ENCODE data around the gene EPB41L5. TPM values are rescaled to one million over a fixed set of nuclear protein-coding genes. Genes with fewer than 3 reads are reported as not detected.
A peak's percentile ranks its signal among the peaks of the same experiment; 100 is the strongest.
"Not testable (repeated sequence)": the region's sequence is repeated elsewhere in the genome, so short reads cannot be mapped to it uniquely, and the experiment has no call there.

Gene EPB41L5
- total RNA-seq, 2 donors from 2014 or later = 44.9 to 51.0 TPM

- TF ChIP-seq, protein P1, sequence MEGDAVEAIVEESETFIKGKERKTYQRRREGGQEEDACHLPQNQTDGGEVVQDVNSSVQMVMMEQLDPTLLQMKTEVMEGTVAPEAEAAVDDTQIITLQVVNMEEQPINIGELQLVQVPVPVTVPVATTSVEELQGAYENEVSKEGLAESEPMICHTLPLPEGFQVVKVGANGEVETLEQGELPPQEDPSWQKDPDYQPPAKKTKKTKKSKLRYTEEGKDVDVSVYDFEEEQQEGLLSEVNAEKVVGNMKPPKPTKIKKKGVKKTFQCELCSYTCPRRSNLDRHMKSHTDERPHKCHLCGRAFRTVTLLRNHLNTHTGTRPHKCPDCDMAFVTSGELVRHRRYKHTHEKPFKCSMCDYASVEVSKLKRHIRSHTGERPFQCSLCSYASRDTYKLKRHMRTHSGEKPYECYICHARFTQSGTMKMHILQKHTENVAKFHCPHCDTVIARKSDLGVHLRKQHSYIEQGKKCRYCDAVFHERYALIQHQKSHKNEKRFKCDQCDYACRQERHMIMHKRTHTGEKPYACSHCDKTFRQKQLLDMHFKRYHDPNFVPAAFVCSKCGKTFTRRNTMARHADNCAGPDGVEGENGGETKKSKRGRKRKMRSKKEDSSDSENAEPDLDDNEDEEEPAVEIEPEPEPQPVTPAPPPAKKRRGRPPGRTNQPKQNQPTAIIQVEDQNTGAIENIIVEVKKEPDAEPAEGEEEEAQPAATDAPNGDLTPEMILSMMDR (conservative IDR thresholded peaks at IDR 0.05) = no peak
- peaks cover 46% of the 10 kb centered on the region for H3K36me3 Mint-ChIP-seq (ENCODE audit: low read depth)
- peaks cover 17% of the 10 kb centered on the region for H3K4me1 Mint-ChIP-seq
These were observed 5.7 kb downstream of the EPB41L5 start for GRCh38 chr2:120018549-120018948.

GRCh38 chr2:120020554-120020953 lies 7.7 kb downstream of the EPB41L5 start:
- no peak overlapping the region for H3K27ac ChIP-seq (ENCODE audit: low read depth, low read length)
- no peak for DNase-seq
- TF ChIP-seq, protein P1 (conservative IDR thresholded peaks at IDR 0.05) = no peak
- Mint-ChIP-seq H3K27me3 (ENCODE audit: insufficient read depth) (no peaks in the 10 kb centered on the region), H3K36me3 (ENCODE audit: low read depth) (peaks cover 58% of the 10 kb centered on the region), H3K4me1 (peaks cover 9% of the 10 kb centered on the region), H3K4me3 (no peak overlapping the region), H3K9me3 (peaks cover 34% of the 10 kb centered on the region), H3K27ac (no peak overlapping the region)
- H3K9ac ChIP-seq (ENCODE audit: extremely low read depth, low read length, poor library complexity, severe bottlenecking) = no peak overlapping the region
- no peaks in the 10 kb centered on the region for H3K27me3 ChIP-seq (ENCODE audit: control insufficient read depth, insufficient read depth, low read length, poor library complexity, severe bottlenecking)
- no peak overlapping the region for H3K4me3 ChIP-seq (ENCODE audit: low read length)
- 94 to 100% methylated on average over 1 of the region's 1 CpG for WGBS, 2 experiments (ENCODE audit: insufficient coverage in 1 of 2, insufficient read length in 1 of 2)
- no peaks in the 10 kb centered on the region for H3K4me1 ChIP-seq (ENCODE audit: control insufficient read depth, insufficient read depth, low read length)
- H3K9me3 ChIP-seq (ENCODE audit: control insufficient read depth, low read length) = peaks cover 8% of the 10 kb centered on the region
- H3K36me3 ChIP-seq (ENCODE audit: control insufficient read depth, insufficient read depth, low read length) = peaks cover 24% of the 10 kb centered on the region

More at GRCh38 chr2:120018549-120018948, 5.7 kb downstream of the EPB41L5 start:
- Histone ChIP-seq H3K27ac (ENCODE audit: low read depth, low read length) (no peak overlapping the region), H3K36me3 (ENCODE audit: control insufficient read depth, insufficient read depth, low read length) (peaks cover 27% of the 10 kb centered on the region), H3K9ac (ENCODE audit: extremely low read depth, low read length, poor library complexity, severe bottlenecking) (no peak overlapping the region), H3K4me3 (ENCODE audit: low read length) (no peak overlapping the region), H3K27me3 (ENCODE audit: control insufficient read depth, insufficient read depth, low read length, poor library complexity, severe bottlenecking) (no peaks in the 10 kb centered on the region), H3K9me3 (ENCODE audit: control insufficient read depth, low read length) (no peaks in the 10 kb centered on the region), H3K4me1 (ENCODE audit: control insufficient read depth, insufficient read depth, low read length) (no peaks in the 10 kb centered on the region)
- no peak for DNase-seq
- WGBS, 2 experiments (ENCODE audit: insufficient coverage in 1 of 2, insufficient read length in 1 of 2) = 95 to 100% methylated on average over 3 to 4 of the region's 4 CpGs
- Mint-ChIP-seq H3K27me3 (ENCODE audit: insufficient read depth) (no peaks in the 10 kb centered on the region), H3K4me3 (no peak overlapping the region), H3K9me3 (peaks cover 18% of the 10 kb centered on the region), H3K27ac (no peak overlapping the region)

- 100% methylated on average over 1 of the region's 1 CpG; no CpG with 5 or more reads in 1 of the 2 experiments for WGBS, 2 experiments (ENCODE audit: insufficient coverage in 1 of 2, insufficient read length in 1 of 2)
- not testable (repeated sequence) for H3K27me3 Mint-ChIP-seq (ENCODE audit: insufficient read depth); H3K4me3 ChIP-seq (ENCODE audit: low read length)
These were observed 9.6 kb downstream of the EPB41L5 start for GRCh38 chr2:120022505-120022904.

GRCh38 chr2:120026890-120027289 lies 14.0 kb downstream of the EPB41L5 start:
- 100% methylated on average over 1 of the region's 2 CpGs; no CpG with 5 or more reads in 1 of the 2 experiments for WGBS, 2 experiments (ENCODE audit: insufficient coverage in 1 of 2, insufficient read length in 1 of 2)
- Mint-ChIP-seq H3K4me3 (no peak overlapping the region), H3K36me3 (ENCODE audit: low read depth) (peaks cover 65% of the 10 kb centered on the region), H3K27ac (no peak overlapping the region), H3K27me3 (ENCODE audit: insufficient read depth) (no peaks in the 10 kb centered on the region), H3K9me3 (peaks cover 50% of the 10 kb centered on the region), H3K4me1 (no peaks in the 10 kb centered on the region)
- Histone ChIP-seq H3K4me3 (ENCODE audit: low read length) (no peak overlapping the region), H3K36me3 (ENCODE audit: control insufficient read depth, insufficient read depth, low read length) (peaks cover 24% of the 10 kb centered on the region), H3K9ac (ENCODE audit: extremely low read depth, low read length, poor library complexity, severe bottlenecking) (no peak overlapping the region), H3K27me3 (ENCODE audit: control insufficient read depth, insufficient read depth, low read length, poor library complexity, severe bottlenecking) (no peaks in the 10 kb centered on the region), H3K9me3 (ENCODE audit: control insufficient read depth, low read length) (peaks cover 27% of the 10 kb centered on the region), H3K27ac (ENCODE audit: low read depth, low read length) (no peak overlapping the region), H3K4me1 (ENCODE audit: control insufficient read depth, insufficient read depth, low read length) (no peaks in the 10 kb centered on the region)
- TF ChIP-seq, protein P1 (conservative IDR thresholded peaks at IDR 0.05) = peak; percentile 69
- no peak for DNase-seq

More at GRCh38 chr2:120022505-120022904, 9.6 kb downstream of the EPB41L5 start:
- Mint-ChIP-seq H3K36me3 (ENCODE audit: low read depth) (peaks cover 72% of the 10 kb centered on the region), H3K9me3 (peaks cover 50% of the 10 kb centered on the region)
- Histone ChIP-seq H3K9me3 (ENCODE audit: control insufficient read depth, low read length) (peaks cover 27% of the 10 kb centered on the region), H3K36me3 (ENCODE audit: control insufficient read depth, insufficient read depth, low read length) (peaks cover 37% of the 10 kb centered on the region)
- H3K4me1 ChIP-seq (ENCODE audit: control insufficient read depth, insufficient read depth, low read length); H3K27ac Mint-ChIP-seq; H3K27me3 ChIP-seq (ENCODE audit: control insufficient read depth, insufficient read depth, low read length, poor library complexity, severe bottlenecking); DNase-seq; H3K4me3 Mint-ChIP-seq; H3K4me1 Mint-ChIP-seq; H3K27ac ChIP-seq (ENCODE audit: low read depth, low read length); H3K9ac ChIP-seq (ENCODE audit: extremely low read depth, low read length, poor library complexity, severe bottlenecking): not testable (repeated sequence)

Data from endodermal cell (in vitro differentiated cells).